ENCODE measurements around the gene ALG2.
A peak's percentile ranks its signal among the peaks of the same experiment; 100 is the strongest.

The ALG2 gene, protein sequence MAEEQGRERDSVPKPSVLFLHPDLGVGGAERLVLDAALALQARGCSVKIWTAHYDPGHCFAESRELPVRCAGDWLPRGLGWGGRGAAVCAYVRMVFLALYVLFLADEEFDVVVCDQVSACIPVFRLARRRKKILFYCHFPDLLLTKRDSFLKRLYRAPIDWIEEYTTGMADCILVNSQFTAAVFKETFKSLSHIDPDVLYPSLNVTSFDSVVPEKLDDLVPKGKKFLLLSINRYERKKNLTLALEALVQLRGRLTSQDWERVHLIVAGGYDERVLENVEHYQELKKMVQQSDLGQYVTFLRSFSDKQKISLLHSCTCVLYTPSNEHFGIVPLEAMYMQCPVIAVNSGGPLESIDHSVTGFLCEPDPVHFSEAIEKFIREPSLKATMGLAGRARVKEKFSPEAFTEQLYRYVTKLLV

DNA sequence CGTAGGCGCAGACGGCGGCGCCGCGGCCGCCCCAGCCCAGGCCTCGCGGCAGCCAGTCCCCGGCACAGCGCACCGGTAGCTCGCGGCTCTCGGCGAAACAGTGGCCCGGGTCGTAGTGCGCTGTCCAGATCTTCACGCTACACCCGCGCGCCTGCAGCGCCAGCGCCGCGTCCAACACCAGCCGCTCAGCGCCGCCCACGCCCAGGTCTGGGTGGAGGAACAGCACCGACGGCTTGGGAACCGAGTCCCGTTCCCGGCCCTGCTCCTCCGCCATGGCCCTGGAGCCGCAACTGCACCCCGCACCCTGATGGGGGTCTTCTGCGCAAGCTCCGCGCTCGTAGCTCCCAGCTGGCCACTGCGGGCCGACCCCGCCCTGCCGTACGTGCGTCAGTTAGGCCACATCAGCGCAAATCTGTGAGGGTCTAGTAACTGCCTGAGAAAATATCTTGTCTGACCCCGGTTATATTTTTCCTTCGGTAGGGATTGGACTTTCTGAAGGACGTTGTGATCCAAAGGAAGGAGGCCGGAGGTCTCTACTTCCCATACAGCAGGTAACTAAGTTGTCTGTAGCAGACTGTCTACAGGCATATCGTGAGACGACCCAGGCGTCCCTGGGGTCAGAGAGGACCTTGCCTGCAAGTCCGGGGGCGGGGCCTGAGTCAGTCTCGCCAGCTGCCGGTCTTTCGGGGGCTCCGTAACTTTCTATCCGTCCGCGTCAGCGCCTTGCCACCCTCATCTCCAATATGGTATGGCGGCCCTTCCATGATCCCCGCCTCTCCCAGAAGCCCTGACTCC lies at the start of gene ALG2, which contains the start of gene SEC61B:
TSS of gene ALG2 (minus strand) at position 322 of the 795 bp plus-strand sequence. CDS start at position 274, 48 bp downstream.
TSS of gene SEC61B (plus strand) at position 662 of the 795 bp plus-strand sequence. CDS start at position 744, 82 bp downstream.
- H3K4me3 ChIP-seq (ENCODE audit: low read depth, low read length) = peak within 1 kb of the TSS; percentile 79

DNA sequence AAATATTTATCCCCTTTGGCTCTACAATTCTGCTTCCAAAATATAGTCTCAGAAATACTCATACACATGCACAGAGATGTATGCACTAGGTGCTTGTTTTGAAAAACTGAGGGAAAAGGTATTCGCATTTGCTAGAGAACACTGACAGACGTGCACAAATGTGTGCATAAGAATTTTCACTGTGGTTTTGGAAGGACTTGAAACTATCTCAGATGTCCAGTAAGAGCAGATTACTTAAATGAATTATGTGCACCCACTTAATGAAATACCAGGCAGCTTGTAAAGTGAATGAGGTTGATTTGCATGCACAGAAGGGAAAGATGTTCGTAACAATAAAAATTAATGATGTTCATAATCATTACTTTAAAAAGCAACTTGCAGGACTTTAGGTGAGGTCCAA lies 48.7 kb upstream of the ALG2 start:
- H3K4me3 ChIP-seq (ENCODE audit: low read depth, low read length) = no peak overlapping the region
- no peak for TF ChIP-seq CTCF (IDR thresholded peaks at IDR 0.05; ENCODE audit: borderline replicate concordance, insufficient read depth, low read depth, low read length)

More for the DNA sequence above, at the start of gene ALG2, which contains the start of gene SEC61B:
- TF ChIP-seq CTCF (IDR thresholded peaks at IDR 0.05; ENCODE audit: borderline replicate concordance, insufficient read depth, low read depth, low read length) = 0 out of 2 replicates have a peak, but pooled peaks have one; percentile 1

DNA sequence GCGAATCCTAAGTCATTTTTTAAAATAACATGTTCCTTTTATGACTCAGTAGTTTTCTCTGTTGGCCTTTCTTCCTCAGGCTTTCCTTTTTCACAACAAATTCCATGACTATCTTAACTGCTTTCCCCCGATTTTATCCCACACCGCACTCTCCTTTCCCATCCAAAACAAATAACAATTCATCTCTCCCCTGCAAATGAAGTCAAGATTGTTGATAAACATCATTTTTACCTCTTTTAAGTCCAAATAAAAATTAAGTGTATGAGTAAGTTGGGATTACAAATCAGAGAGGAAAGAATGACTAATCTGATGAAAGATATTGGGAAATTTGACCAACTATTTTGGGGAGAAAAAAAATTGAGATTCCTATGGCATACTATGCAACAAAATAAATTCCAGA lies 47.7 kb upstream of the ALG2 start:
- no peak overlapping the region for H3K4me3 ChIP-seq (ENCODE audit: low read depth, low read length)
- TF ChIP-seq CTCF (IDR thresholded peaks at IDR 0.05; ENCODE audit: borderline replicate concordance, insufficient read depth, low read depth, low read length) = no peak

- no peak overlapping the region for H3K4me3 ChIP-seq (ENCODE audit: low read depth, low read length)
- TF ChIP-seq CTCF (IDR thresholded peaks at IDR 0.05; ENCODE audit: borderline replicate concordance, insufficient read depth, low read depth, low read length) = peak; percentile 91
Measured at GRCh38 chr9:99266255-99267023, 44.7 kb upstream of the ALG2 start.

GRCh38 chr9:99265691-99266090 lies 43.9 kb upstream of the ALG2 start:
- TF ChIP-seq CTCF (IDR thresholded peaks at IDR 0.05; ENCODE audit: borderline replicate concordance, insufficient read depth, low read depth, low read length) = no peak
- H3K4me3 ChIP-seq (ENCODE audit: low read depth, low read length) = no peak overlapping the region

- no peak overlapping the region for H3K4me3 ChIP-seq (ENCODE audit: low read depth, low read length)
- TF ChIP-seq CTCF (IDR thresholded peaks at IDR 0.05; ENCODE audit: borderline replicate concordance, insufficient read depth, low read depth, low read length) = 0 out of 2 replicates have a peak, but pooled peaks have one; percentile 12
Measured at GRCh38 chr9:99264070-99264680, 42.4 kb upstream of the ALG2 start.
